ENCODE data around the gene COMMD3.
A peak's percentile ranks its signal among the peaks of the same experiment; 100 is the strongest.

The COMMD3 gene

GRCh38 chr10:22320591-22321155 lies 4.5 kb downstream of the COMMD3 start, which contains the start of gene BMI1:
BMI1 (plus strand) TSS chr10:22321099; CDS start chr10:22326450, 5,351 bp downstream.
- peak; percentile 76 for DNase-seq

DNA sequence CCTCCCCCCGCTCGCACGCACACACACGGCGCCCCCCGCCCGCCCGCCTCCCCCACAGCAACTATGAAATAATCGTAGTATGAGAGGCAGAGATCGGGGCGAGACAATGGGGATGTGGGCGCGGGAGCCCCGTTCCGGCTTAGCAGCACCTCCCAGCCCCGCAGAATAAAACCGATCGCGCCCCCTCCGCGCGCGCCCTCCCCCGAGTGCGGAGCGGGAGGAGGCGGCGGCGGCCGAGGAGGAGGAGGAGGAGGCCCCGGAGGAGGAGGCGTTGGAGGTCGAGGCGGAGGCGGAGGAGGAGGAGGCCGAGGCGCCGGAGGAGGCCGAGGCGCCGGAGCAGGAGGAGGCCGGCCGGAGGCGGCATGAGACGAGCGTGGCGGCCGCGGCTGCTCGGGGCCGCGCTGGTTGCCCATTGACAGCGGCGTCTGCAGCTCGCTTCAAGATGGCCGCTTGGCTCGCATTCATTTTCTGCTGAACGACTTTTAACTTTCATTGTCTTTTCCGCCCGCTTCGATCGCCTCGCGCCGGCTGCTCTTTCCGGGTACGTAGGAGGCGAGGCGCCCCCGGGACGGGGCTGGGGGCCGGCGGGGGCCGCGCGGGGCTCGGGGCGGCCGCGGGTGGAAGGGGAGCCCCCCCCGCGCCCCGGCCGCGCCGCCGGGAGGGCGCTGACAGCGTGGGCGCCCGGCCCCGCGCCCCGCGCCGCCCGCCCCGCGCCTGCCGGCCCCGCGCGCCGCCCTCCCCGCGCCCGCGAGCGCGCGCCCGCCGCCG lies 5.2 kb downstream of the COMMD3 start:
- peak; percentile 64 for DNase-seq

DNA sequence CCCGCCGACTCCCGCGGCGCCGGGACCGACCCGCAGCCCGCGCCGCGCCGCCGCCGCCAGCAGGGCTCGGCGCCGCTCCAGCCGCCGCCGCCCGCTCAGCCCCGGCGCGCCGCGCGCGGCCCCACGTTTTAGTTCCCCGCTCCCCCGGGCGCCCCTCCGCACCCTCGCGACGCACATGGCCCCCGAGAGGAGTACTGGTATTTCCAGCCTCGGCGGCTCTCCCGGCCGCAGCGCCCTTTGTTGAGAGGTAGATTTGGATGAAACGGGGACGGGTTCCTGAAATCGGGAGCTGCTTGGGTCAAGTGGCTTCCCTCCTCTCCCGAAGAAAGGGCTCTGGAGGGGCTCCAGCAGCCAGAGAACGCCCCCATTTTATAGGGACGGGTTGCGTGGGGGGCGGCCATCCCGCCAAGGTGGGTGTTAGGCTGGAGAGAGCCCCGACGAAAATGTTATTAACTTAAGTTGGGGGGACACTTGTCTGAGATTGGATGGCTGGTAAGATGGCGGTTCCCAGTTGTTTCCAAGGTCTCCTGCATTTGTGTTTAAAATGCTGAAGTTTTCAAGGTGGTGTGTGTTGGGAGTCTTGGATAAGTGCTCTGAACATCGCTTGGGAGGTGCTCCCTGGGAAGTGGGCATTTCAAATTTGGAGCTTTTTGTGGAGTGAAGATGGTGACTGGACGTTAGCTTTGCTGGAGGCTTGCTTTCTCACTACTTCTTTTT lies 5.9 kb downstream of the COMMD3 start:
- no peak for DNase-seq

DNA sequence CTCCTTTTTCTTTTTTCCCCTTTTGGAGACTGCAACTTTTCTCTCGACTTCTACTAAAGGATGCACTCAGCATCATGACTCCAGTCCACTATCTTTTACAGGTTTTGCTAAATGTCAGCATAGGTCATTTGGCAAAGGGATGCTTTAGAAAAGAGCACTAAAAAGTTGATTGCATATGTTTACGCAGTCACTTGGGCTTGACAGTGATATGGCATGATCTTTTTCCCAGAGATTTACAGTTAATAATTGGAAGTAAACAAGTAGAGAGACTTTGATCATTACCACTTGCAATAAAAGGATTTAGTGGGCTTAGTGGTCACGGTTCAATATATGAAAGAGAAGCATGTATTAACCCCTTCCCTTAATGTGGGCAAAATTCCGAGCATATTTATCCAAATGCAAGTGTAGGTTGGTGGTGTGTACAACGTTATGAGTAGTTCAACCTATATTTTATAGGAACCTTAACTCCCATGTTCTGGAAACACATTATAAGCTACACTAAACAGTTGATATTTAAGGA lies 6.5 kb downstream of the COMMD3 start:
- no peak for DNase-seq

DNA sequence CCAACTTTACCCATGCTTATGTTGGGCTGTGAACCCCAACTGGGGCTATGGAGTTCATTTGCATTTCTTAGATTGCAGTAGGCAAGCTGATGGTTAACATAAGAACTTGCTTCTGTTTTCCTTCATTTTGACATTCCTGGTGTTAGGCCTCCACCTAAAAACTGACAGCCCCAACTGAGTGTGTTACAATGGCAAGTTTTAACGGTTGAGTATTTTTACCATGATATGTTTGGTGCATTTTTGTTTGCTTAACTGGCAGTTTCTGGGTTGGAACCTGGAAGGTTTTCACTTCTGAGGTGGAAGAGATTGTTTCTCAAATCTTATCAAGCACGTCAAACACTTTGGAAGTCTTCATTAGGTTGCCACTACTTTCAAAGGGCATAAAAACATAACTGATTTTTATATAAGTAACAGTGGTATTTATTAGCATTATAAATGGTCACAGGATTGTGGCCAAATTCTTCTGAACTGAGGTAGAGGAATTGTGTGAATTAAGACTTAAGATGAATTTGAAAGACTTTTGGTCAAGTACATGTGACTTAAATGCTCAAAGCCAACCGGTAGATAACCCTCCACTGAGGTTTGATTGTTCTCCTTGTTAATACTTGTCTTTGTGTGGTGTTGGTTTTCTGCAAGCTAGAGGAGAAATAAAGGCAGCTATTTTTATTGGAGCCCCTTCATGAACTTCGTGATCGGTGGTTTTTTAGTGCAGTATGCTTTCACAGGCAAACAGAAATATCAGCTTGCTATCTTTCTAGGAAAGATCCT lies 7.5 kb downstream of the COMMD3 start:
- DNase-seq = no peak

- no peak for DNase-seq
These were observed 8.2 kb downstream of the COMMD3 start for GRCh38 chr10:22324413-22324812.

GRCh38 chr10:22324893-22325271 lies 8.7 kb downstream of the COMMD3 start:
- no peak for DNase-seq

DNA sequence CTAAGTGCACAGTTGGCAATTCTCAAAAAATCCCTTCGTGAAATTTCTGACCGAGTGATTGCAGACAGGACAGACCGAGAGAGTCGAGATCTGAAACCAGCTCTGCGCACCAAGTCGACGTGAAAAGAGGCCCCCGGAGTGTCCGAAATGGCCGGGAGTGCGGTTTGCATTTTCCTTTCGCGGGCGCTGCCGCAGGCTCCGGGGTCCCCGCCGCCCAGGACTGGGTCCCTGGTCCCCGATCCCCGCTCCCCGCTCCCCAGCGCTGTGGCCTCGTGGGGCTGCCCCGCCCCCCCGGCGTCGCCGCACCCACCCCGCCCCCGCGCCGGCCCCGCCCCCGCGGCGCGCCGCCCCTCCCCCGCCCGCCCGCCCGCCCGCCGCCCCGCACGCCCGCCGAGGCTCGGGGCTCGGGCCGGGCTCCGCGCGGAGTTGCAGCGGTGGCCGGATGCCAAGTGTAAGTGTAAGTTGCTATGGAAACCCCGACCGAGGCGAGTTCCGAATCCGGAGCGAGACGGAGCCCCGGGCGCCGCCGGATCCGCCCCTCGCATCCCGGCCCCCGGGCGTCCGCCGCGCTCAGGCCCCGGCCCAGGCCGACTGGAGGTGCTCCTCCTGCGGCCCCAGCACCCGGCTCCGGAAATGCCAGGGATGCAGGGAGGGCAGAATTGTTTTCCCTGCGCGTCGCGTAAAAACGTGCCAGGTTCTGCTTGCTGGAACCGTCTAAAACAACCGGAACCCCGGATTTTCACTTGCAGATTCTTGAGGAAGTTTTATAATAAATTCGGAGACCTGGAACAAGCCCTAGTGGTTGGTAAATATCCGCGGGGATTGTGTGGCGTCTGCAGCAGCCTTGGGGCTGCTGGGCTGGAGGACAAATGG lies 9.3 kb downstream of the COMMD3 start:
- DNase-seq = peak; percentile 84

DNA sequence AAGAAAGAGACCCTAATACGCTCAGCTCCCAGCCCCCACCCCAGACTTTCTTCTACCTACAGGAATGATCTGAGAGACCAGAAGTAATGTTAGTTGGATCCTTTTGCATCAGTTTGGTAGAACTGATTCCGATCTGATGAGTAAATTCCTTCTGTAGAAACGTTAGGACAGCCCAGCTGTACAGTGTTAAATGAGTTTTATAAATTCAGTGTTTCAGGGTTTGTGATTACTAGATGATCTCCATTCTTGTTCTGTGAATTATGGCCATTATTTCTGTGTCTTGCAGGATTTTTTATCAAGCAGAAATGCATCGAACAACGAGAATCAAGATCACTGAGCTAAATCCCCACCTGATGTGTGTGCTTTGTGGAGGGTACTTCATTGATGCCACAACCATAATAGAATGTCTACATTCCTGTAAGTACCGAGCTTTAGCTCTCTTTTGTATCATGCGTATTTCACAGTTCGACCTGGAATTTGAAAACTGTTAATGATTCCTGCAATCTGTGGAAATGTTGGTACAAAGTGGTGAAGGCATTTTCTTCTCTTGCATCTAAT lies 10.0 kb downstream of the COMMD3 start:
- DNase-seq = no peak

DNA sequence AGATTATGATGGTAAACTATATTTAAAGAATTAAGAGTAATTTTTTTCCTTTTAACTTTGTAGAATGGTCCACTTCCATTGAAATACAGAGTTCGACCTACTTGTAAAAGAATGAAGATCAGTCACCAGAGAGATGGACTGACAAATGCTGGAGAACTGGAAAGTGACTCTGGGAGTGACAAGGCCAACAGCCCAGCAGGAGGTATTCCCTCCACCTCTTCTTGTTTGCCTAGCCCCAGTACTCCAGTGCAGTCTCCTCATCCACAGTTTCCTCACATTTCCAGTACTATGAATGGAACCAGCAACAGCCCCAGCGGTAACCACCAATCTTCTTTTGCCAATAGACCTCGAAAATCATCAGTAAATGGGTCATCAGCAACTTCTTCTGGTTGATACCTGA lies 13.0 kb downstream of the COMMD3 start:
- DNase-seq = no peak

DNA sequence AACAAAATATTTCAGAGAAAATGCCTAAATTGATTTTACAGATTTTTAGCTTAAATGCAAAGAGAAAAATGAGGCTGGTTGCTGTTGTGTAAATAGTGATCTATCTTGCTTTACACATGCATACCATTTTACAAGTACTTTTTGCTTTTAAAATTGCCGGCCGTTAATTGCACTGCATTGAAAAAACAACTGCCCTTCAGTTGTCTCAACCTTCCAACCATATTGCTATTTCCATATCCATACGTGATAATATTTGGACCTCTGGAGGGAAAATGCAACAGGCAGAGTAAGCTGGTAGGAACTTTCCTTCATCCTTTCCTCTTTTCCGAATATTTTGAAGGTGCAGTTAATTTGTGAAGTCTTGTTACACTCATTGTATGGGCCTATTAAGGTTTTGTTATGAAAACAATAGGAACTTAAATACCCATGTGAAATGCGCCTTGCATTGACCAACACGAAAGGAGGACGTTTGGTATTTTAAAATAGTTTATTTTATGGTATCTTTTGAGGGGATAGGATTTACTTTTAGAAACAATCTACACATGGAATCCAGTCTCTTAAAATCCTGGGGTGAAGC lies 16.0 kb downstream of the COMMD3 start:
- DNase-seq = no peak

DNA sequence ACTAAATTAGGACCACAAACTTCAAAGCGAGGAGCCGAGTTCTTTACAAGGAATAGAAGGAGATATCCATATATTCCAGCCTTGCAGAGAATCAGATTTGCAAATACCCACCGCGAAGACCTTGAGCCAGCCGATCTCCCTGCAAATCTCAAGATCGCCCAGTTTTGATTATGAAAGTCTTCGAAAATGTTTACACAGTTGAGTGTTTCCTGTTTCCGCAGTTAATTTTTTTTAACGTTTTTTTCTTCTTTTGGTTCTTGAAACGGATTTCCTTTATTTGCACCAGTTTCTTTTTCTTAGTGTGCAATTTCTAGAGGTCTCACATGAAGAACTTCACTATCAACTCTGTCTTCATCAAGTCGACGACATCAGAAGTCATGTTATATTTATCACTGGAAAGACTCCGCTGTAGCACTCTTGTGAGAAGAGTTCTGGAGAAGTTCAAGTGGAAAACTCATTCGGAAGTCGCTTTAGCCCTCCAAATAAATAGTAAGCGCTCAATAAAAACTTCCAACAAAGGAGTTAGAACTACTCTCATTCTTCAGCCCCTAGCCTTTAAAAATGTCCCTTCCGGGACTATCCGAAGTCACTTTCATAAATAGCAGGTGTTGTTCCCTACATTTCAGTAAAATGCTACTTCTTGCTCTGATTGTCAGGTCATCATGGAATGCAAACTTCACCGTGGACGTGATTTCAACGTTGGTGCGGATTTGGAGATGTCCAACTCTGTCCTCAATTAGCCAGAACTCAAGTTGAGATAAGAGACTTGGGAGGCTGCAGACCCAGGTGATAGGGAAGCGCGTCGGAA lies 17.2 kb downstream of the COMMD3 start:
- DNase-seq = no peak

GRCh38 chr10:22333975-22334282 lies 17.7 kb downstream of the COMMD3 start:
- no peak for DNase-seq

DNA sequence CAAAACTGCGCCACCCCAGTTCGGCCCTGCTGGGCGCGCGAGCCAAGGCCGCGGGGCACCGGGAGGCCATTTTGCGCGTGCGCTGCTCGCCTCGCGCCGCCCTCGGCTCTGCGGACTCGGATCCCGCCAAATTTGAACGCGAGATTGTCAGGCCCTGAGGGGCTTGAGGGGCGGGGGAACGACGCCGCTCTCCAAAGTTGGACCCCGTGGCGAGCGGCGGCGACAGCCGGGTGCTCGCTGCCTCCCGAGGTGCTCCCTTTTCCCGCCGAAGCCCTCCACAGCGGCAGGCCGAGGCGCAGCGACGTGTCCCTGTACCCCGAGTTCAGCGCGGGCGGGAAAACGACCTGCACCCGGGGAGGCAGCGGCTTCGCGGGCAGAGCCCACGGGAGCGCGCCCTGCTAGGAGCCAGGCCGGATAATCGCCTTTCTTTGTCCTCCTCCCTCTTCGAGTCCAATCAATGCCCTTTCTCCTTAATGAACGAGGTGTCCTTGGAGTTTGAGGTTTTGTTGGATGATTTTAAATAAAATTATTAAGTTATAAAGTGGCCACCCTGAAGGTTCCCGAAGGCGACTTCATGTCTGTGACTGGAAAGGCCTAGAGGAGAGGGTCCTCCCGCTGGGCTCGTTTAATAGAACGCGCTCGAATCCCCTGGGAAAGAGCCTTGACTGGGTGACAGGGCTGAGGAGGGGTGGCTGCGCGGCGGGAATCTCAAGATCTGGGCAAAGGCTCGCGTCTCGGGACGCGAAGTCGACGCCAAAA lies 18.4 kb downstream of the COMMD3 start:
- DNase-seq = no peak

- DNase-seq = peak; percentile 85
These were observed 19.2 kb downstream of the COMMD3 start for GRCh38 chr10:22335173-22335933.

DNA sequence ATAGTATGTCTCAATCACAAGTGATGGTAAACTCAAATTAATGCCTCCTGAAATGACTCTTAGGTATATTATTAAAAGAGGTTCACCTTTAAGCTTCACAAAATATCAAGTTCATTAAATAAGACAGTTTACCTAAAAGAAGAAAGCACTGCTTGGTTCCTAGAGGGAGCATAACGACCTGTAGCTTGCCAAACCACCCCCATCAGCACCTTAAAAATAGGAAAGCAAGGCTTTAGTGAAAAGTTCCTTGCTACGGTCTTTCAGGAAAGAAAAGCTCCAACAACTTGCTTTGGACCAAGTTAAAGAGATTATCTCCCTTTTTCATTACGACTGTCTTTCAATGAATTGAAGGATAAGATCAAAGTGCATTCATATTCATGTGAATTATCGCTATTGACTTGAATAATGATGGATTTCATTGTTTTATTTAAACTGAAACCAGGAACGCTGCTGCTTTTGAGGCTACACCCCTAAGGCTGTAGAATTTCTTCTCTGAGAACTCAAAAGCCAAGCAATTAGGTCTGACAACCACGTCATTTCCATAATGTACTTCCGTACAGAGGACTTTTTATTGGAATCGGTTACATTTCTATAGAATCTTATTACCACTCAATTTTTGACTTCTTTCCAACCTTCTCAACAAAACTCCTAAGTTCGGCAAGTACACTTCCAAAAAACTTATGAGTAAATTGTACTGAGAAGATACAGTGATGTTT lies 22.2 kb downstream of the COMMD3 start:
- no peak for DNase-seq

GRCh38 chr10:22338931-22339330 lies 22.7 kb downstream of the COMMD3 start:
- DNase-seq = no peak

- no peak for DNase-seq
These were observed 23.7 kb downstream of the COMMD3 start for GRCh38 chr10:22339761-22340328.
